NCI-H1436 treated with DMSO at 0.1 percent for 48 hours (cell line): ENCODE data around the gene MITF.

Source experiments
- DNase-seq: peaks from one replicate; lab custom pipeline; 2025; lab: John Stamatoyannopoulos, UW

MITF gene, protein sequence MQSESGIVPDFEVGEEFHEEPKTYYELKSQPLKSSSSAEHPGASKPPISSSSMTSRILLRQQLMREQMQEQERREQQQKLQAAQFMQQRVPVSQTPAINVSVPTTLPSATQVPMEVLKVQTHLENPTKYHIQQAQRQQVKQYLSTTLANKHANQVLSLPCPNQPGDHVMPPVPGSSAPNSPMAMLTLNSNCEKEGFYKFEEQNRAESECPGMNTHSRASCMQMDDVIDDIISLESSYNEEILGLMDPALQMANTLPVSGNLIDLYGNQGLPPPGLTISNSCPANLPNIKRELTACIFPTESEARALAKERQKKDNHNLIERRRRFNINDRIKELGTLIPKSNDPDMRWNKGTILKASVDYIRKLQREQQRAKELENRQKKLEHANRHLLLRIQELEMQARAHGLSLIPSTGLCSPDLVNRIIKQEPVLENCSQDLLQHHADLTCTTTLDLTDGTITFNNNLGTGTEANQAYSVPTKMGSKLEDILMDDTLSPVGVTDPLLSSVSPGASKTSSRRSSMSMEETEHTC

DNA sequence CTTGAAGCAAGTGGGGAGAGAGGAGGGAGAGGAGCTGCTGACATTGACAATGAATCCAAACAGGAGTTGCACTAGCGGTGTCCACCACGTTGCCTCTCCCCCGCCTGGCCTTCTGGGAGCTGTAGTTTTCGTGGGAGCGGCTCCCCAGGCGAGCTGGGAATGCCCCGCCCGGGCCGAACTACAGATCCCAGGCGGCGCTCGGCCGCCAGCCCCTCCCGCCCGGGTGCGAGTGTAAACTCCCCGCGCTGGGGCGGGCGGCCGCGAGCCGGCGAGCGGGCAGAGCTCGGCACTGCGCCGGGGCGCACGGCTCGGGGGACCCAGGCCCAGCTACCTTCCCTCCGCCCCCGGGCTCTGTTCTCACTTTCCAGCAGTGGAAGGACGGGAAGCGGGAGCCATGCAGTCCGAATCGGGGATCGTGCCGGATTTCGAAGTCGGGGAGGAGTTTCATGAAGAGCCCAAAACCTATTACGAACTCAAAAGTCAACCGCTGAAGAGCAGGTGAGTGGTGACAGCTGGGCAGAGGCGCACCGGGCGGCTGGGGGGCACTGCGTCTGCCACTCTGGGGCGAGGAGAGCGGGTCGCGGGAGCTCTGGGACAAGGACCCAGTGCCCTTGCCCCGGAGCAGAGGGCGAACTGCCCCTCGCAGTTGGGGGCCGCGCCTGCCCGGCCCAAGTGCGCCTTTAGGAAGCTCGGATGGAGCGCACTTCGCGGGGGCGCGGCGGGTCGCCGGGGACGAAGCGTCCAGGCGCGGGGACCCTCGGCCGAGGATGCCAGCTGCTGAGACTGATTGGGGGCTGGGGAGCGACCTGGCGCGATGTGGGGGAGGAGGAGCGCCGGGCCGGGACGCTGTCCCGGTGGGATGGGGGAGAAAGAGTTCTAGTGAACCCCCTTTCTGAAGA lies at the start of gene MITF:
Gene MITF (plus strand): TSS at position 261 of the 899 bp plus-strand sequence. CDS start 134 bp downstream, at position 395.
- no peak for DNase-seq

DNA sequence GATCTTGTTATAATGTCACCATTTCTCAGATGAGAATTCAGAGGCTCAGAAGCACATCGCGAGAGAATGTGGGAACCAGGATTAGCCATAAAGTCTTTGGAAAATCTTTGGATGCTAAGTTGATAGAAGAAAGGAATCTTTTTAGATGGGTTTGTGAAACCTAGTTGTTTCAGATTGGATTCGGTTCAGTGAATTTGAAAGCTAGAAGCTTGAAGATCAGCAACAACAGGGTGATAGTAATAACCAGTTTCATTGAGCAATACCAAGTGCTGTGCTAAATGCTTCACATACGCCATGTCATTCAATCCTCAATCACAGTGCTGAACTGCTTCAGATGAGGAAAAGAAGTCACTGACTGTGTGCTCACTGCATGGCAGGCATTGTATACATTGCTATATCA lies 47.4 kb upstream of the MITF start:
- no peak for DNase-seq

DNA sequence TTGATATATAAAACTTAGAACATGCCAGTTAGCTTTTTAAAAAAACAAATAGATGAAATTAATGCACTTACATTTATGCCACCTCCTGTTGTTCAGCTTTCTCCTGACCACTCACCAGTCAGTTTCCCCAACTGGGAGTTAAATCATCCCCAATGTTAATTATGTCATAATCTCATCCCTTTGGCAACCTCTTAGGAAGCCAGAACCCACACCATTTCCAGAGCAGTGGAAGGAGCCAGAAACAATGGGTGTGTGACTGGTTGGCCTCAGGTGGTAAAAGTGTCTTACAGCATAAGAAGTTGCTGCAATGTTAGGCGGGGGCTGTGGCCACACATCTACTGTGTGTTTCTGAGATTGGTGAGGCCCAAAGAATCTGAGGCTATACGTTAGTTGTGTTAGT lies 46.5 kb upstream of the MITF start:
- DNase-seq = no peak

- no peak for DNase-seq
Observed at GRCh38 chr3:69695443-69695842, 43.8 kb upstream of the MITF start.

GRCh38 chr3:69695933-69696332 lies 43.3 kb upstream of the MITF start:
- no peak for DNase-seq

DNA sequence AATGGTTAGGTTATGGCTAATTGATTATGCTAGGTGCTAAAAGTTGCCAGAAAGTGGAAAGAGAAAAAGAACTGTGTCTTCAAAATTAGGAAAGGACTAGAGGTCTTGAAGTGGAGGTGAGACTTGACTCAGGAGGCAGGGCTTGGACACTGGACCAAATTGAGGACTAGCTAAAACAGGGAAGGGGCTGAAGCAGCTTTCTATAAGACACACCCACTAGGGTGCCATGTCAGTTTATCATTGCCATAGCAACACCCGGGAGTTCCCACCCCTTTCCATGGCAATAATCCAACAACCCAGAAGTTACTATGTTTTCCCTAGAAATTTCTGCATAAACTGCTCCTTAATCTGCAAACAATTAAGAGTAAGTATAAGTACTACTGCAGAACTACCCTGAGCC lies 42.9 kb upstream of the MITF start:
- DNase-seq = no peak

GRCh38 chr3:69697381-69697780 lies 41.9 kb upstream of the MITF start:
- no peak for DNase-seq

GRCh38 chr3:69698728-69699127 lies 40.5 kb upstream of the MITF start:
- DNase-seq = no peak

GRCh38 chr3:69699183-69699582 lies 40.1 kb upstream of the MITF start:
- no peak for DNase-seq

- DNase-seq = no peak
Observed at GRCh38 chr3:69700949-69701348, 38.3 kb upstream of the MITF start.

- no peak for DNase-seq
Observed at GRCh38 chr3:69710153-69710977, 28.9 kb upstream of the MITF start.

- DNase-seq = no peak
Observed at GRCh38 chr3:69712269-69712668, 27.0 kb upstream of the MITF start.

DNA sequence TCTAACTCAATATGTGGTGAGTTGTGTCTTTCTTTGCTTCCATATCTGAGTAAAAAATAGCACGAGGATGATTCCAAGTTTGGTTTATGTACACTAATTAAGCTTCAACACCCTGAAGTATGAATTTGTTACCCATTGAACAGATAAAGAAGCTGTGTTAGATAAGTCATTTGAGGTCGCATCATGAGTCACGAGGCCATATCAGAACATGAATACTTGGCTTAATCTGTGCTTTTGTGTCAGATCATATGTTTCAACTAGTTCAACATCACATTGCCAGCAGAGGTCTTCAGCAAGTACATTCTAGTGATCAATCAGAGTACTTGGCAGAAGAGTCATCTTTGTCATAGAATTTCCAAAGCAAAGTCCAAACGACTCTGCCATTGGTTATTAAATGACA lies 26.3 kb upstream of the MITF start:
- no peak for DNase-seq

- DNase-seq = no peak
Observed at GRCh38 chr3:69715204-69715603, 24.1 kb upstream of the MITF start.

- no peak for DNase-seq
Observed at GRCh38 chr3:69716119-69716518, 23.1 kb upstream of the MITF start.

GRCh38 chr3:69718866-69719586 lies 20.2 kb upstream of the MITF start:
- no peak for DNase-seq

DNA sequence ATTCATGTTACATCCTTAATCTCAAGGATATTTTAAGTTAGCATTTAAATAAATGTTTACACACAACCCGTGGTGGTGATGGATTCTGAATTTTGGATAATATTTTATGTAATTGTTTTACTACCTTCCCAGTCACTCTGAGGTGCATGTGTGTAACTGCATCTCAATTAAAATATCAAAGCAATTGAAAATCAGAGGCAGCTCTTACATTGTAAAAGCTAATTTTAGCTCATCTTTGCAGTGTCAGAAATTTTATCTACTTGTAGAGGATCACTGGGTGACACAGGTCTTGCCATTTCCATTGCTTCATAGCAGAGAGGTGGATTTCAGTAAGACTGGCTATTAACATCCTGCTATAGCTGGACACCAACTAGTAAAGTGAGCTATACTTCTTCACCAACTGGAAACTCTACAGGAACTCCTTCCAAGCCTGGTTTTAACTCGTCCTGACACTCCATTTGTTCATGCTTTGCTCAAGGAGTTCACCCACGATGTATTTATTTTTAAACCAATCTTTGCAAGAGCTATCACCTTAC lies 19.6 kb upstream of the MITF start:
- no peak for DNase-seq

GRCh38 chr3:69720824-69721223 lies 18.4 kb upstream of the MITF start:
- no peak for DNase-seq

GRCh38 chr3:69723389-69723788 lies 15.9 kb upstream of the MITF start:
- no peak for DNase-seq

DNA sequence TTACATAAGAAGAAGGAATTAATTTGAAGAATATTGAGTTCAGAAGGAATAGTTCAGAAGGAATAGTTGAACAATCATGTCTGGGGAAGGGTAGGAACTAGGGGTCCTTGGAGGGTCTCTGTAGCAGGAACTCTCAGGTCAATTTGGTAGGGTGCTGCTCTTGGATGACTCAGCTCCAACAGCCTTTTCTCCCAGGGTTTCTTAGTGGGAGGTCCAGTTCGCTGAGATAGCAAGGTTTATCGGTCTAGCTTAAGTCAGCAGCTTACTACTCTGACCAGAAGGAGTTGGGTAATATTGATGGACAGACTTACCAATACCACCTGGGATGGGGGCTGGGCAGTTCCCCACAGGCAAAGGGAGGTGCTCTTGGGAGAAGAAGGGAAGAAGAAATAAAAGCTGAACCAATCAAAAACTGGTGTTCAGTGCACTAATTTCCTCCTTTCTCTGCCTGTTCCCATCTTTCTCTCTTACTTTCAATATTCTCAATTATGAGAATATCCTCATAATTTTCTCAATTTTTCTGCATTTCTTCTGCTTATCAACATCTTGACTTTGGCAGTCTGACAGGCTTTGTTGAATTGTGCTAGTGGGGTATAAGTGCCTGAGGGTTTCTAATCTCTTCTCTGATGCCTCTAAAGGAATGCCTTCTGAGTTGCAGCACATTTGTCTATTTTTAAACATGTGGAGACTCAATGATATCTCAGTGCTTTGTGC lies 14.4 kb upstream of the MITF start:
- no peak for DNase-seq
